OCI-LY7 (cell line): ENCODE data around the gene ISG20L2. TPM values are rescaled to one million over a fixed set of nuclear protein-coding genes. Genes with fewer than 3 reads are reported as not detected.
A peak's percentile ranks its signal among the peaks of the same experiment; 100 is the strongest.

Experiments
- BruUV-seq: library from RNA; stranded (reverse); fragments of 400-500 nt; replicated peaks from 2 replicates; lab custom pipeline; 2021; lab: Mats Ljungman, UMichigan
- CTCF ChIA-PET: fragments of 300-600 bp; sonication (Branson Sonifier 250); formaldehyde crosslinking; loops from one replicate; lab custom pipeline; 2022; ENCODE audit warnings: antibody characterized with exemption; ENCODE audit not compliant: unreplicated experiment; lab: Charles Lee
- POLR2A ChIA-PET: fragments of 300-600 bp; sonication (Branson Sonifier 250); formaldehyde crosslinking; loops from one replicate; lab custom pipeline; 2022; ENCODE audit warnings: antibody characterized with exemption; lab: Charles Lee
- DNase-seq: peaks from one replicate; pipeline ENCODE4 v3.0.0-alpha.2; 2015; ENCODE audit warnings: low spot score
- H2AFZ ChIP-seq: fragments of 200-600 bp; sonication (generic), shearing (Covaris generic); 2 replicates; pipeline ENCODE4 v1.6.1; 2014; ENCODE audit warnings: mild to moderate bottlenecking, antibody characterized with exemption, low read length, moderate library complexity
- H3K27ac ChIP-seq: fragments of 200-600 bp; sonication (generic); 2 replicates; pipeline ENCODE4 v1.5.1; 2014; ENCODE audit warnings: mixed run types, low read depth, mild to moderate bottlenecking, moderate library complexity, low read length, inconsistent platforms; ENCODE audit not compliant: poor library complexity, severe bottlenecking
- H3K36me3 ChIP-seq: fragments of 200-600 bp; sonication (generic); 2 replicates; pipeline ENCODE4 v1.6.1; 2014; ENCODE audit warnings: mild to moderate bottlenecking, antibody characterized with exemption, low read length, moderate library complexity, mixed read lengths; ENCODE audit not compliant: insufficient read depth
- H3K4me1 ChIP-seq: fragments of 200-600 bp; sonication (generic); 2 replicates; pipeline ENCODE4 v1.5.1; 2014; ENCODE audit warnings: mild to moderate bottlenecking, low read length; ENCODE audit not compliant: insufficient read depth, poor library complexity, severe bottlenecking
- H3K4me2 ChIP-seq: fragments of 200-600 bp; sonication (generic); 2 replicates; pipeline ENCODE4 v1.6.1; 2014; ENCODE audit warnings: mild to moderate bottlenecking, low read length
- H3K4me3 ChIP-seq: fragments of 200-600 bp; sonication (generic); 2 replicates; pipeline ENCODE4 v1.5.1; 2014; ENCODE audit warnings: mild to moderate bottlenecking, low read depth, low read length; ENCODE audit not compliant: poor library complexity, severe bottlenecking
- H3K79me2 ChIP-seq: fragments of 200-600 bp; sonication (generic); 2 replicates; pipeline ENCODE4 v1.6.1; 2016; ENCODE audit warnings: low read depth, mild to moderate bottlenecking, low read length, moderate library complexity, mixed read lengths; ENCODE audit not compliant: insufficient read depth
- H3K9me2 ChIP-seq: fragments of 200-600 bp; sonication (generic); 2 replicates; pipeline ENCODE4 v1.6.1; 2016; ENCODE audit warnings: mild to moderate bottlenecking, low read length, mixed read lengths; ENCODE audit not compliant: insufficient read depth
- H3K9me3 ChIP-seq: fragments of 200-600 bp; sonication (generic); 2 replicates; pipeline ENCODE4 v1.6.1; 2014; ENCODE audit warnings: mild to moderate bottlenecking, mixed run types, low read length, mixed read lengths
- H4K20me1 ChIP-seq: fragments of 200-600 bp; sonication (generic); 2 replicates; pipeline ENCODE4 v1.6.1; 2014; ENCODE audit warnings: mild to moderate bottlenecking, antibody characterized with exemption, low read length, moderate library complexity, mixed read lengths; ENCODE audit not compliant: insufficient read depth
- CTCF ChIP-seq: fragments of 200-600 bp; sonication (generic); conservative IDR thresholded peaks from 2 replicates; pipeline ENCODE4 v1.5.1; 2014; ENCODE audit warnings: mild to moderate bottlenecking, antibody characterized with exemption, low read length, moderate library complexity, mixed read lengths
- EZH2phosphoT487 ChIP-seq: fragments of 200-600 bp; sonication (generic); IDR thresholded peaks from 2 replicates; pipeline ENCODE4 v1.6.1; 2018; ENCODE audit warnings: low read depth, borderline replicate concordance, mild to moderate bottlenecking, mixed run types, antibody characterized with exemption, low read length, moderate library complexity, mixed read lengths
- intact Hi-C: fragments of 100-400 bp; cut with micrococcal nuclease; formaldehyde crosslinking; loops from one replicate; pipeline ENCODE4 v1.10.0; 2022; ENCODE audit not compliant: unreplicated experiment
- total RNA-seq, 2 experiments: library from RNA; depleted of rRNA in 1 of 2; stranded (reverse); fragments of >200 nt in 1 of 2; shearing (Covaris generic) in 1 of 2; gene quantifications; 2 replicates each; pipeline ENCODE4 v1.2.3, GENCODE V29; 2014 to 2022

The ISG20L2 gene
- total RNA-seq, 2 experiments from 2014 or later: 37.9 to 74.1 TPM

- DNase-seq: no peak
- TF ChIP-seq EZH2phosphoT487 (no peak), CTCF (no peak)
- intact Hi-C loops: no loop called here
- Histone ChIP-seq H3K4me3 (no peak overlapping the region), H3K9me3 (no peaks in the 10 kb centered on the region), H4K20me1 (no peaks in the 10 kb centered on the region), H3K9me2 (no peaks in the 10 kb centered on the region), H3K36me3 (peaks cover 77% of the 10 kb centered on the region), H3K4me2 (peak overlapping the region; percentile 75; the same call in 1 of the 2 replicates), H2AFZ (no peak overlapping the region), H3K4me1 (peaks cover 19% of the 10 kb centered on the region), H3K79me2 (peaks cover 16% of the 10 kb centered on the region; the same call in 1 of the 2 replicates), H3K27ac (no peak overlapping the region)
- ChIA-PET POLR2A (interaction anchor here (0.9 kb wide), 1 partner anchor 26 kb away, joined by 3 read pairs; no protein-coding TSS in a partner anchor), CTCF (no interaction called here)
- BruUV-seq: no TSS peak
Measured at GRCh38 chr1:156738916-156739315, 10.3 kb upstream of the ISG20L2 start.

- Histone ChIP-seq H3K4me1 (peaks cover 19% of the 10 kb centered on the region), H3K4me2 (no peak overlapping the region), H3K27ac (no peak overlapping the region), H3K9me3 (no peaks in the 10 kb centered on the region), H3K36me3 (peaks cover 74% of the 10 kb centered on the region), H4K20me1 (no peaks in the 10 kb centered on the region), H2AFZ (no peak overlapping the region), H3K4me3 (no peak overlapping the region), H3K9me2 (no peaks in the 10 kb centered on the region), H3K79me2 (peaks cover 16% of the 10 kb centered on the region; the same call in 1 of the 2 replicates)
- POLR2A ChIA-PET: no interaction called here
- CTCF ChIA-PET: no interaction called here
- BruUV-seq: no TSS peak
- no peak for DNase-seq
- TF ChIP-seq EZH2phosphoT487 (no peak), CTCF (no peak)
- intact Hi-C loops: no loop called here
Measured at GRCh38 chr1:156738407-156738806, 9.8 kb upstream of the ISG20L2 start.

GRCh38 chr1:156733989-156734584 is 5.5 kb upstream of the ISG20L2 start:
- no peak for TF ChIP-seq CTCF
- intact Hi-C loops: no loop called here
- H3K9me3 ChIP-seq: no peaks in the 10 kb centered on the region
- H3K4me1 ChIP-seq: peaks cover 9% of the 10 kb centered on the region
- no peak overlapping the region for H2AFZ ChIP-seq
- BruUV-seq: no TSS peak
- H3K27ac ChIP-seq: no peak overlapping the region
- H4K20me1 ChIP-seq: no peaks in the 10 kb centered on the region
- H3K4me2 ChIP-seq: no peak overlapping the region
- peaks cover 10% of the 10 kb centered on the region for H3K79me2 ChIP-seq
- H3K36me3 ChIP-seq: peaks cover 42% of the 10 kb centered on the region
- no peak for DNase-seq
- H3K9me2 ChIP-seq: no peaks in the 10 kb centered on the region
- CTCF ChIA-PET: no interaction called here
- POLR2A ChIA-PET: interaction anchor here (0.6 kb wide), 1 partner anchor 511 kb away, joined by 3 read pairs; no protein-coding TSS in a partner anchor
- H3K4me3 ChIP-seq: no peak overlapping the region
